Stimulated activated naive CD8-positive, alpha-beta T cell treated with anti-CD3 and anti-CD28 coated beads, Interleukin-15, Interleukin-2, amounts not matched to agents 100 U/mL and 50 U/mL, for 24 hours (primary cell): ENCODE results near the gene TBX5.

ENCODE experiments used
- ATAC-seq: fragments of 150-1000 bp; cut with Tn5 transposase; one replicate; pipeline ENCODE4 v1.10.0; 2021
- DNase-seq: peaks from one replicate; pipeline ENCODE4 v3.0.0; 2021

TBX5 gene

DNA sequence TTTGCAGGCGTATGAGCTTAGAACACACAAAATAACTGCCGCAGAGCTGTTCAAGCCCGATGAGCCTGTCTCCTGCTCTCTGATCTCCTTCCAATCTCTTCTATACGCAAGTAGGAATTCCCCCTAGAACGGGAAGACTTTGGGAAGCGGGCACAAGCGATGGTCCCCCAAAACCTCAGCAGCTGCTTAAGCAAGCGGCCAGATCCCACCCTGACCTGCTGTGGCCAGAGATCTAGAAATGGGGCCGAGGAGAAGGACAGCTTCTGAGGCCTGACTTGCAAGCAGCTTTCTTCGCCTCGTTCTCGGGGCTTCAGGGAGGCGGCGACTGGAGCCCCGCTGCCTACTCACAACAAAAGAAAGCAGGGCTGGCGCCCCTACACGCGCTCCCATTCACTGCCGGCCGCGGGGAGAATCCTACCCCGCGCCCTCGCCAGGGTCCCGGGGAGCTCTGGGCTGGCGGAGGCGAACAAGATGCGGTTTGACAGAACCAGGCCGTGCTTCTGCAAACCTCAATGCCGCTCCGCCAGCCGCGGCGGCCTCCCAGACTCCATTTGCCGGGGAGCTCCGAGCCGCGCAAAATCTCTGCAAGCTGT lies 922 bp downstream of the TBX5 start:
- ATAC-seq (no peak), DNase-seq (no peak)

DNA sequence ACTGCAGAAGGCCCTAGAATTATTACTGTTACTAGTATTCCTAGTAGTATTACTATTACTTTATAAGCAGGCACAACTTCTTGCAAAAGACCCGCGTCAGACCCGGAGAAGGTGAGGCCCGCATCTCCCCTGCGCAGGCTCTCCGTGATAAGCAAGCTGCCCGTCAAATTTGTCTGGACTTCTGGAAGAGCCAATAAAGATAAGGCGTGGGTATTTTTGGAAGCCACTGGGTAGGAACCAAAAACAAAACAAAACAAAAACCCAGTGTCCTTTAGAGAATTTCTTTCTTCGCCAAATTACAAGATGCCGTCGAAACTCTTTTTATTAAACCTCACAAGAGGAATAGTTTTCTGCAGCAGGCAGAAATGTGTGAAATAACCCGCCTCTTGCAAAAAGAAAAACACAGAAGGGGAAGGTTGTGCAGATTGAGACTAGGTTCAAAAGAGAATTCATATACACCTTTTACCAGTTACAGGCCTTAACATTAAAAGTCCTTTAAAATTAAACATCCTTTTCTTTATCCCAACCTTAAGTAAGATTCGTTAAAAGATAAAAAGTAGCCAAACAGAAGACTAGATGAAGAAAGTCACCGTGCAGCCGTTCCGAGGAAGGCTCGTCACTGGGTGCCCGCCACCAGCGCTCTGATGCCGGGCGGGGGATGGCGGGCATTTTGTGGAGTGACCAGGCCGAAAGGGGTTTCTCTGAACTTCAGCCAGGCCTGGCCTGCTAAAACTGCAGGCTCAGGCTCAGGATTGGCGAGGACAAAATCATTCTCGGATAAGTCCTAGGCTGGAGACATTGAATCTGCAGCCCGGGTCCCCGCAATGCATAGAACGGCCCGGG lies 1.6 kb downstream of the TBX5 start:
- no peak for DNase-seq
- no peak for ATAC-seq

DNA sequence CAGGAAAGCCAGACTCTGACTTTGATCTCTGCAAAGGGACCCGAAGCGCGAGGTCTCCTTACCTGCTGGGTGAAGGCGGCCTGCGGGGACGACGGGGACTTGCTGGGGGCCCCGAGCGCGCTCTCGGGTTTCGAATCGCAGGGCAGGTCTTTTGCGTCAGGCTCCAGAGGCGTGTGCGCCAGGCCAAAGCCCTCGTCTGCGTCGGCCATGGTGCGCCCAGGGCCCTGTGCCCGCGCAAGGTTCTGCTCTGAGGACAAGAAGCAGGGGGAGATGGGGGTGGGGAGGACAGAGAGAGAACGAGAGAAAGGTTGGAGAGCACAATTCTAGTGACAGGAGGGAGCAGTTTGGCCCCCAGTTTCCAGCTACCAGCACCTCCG lies 2.3 kb downstream of the TBX5 start:
- no peak for ATAC-seq
- DNase-seq: no peak

DNA sequence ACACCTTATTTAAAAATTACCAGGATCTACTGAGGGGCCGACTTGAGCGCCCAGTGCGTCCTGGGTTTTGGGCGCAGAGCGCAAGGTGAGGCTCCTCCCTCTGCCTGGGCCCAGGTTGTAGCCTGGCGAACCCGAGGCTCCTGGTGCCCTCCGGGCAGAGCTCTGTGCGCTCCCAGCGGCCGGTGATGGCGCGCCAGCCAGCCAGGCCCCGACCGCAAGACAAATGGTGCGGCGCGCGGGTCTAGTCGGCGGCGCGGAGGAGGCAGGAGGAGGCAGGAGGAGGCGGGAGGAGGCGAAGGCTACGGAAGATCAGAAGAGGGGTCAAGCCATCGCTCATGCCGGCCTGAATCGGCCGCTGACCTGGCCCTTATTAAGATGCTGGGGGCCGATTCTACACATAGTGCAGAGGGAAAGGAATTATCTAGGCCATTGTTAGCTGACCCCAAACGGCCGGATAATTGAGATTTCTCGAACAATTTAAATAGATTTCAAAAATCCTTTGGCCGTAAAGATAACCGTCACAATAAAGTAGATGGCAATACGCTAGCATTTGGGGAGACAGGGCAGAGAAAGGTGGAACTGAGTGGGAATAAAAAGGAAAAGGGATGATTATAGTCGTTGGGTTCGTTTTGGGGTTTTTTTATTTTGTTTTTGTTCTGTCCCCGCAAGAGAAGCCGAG lies 2.8 kb downstream of the TBX5 start:
- no peak for ATAC-seq
- no peak for DNase-seq

DNA sequence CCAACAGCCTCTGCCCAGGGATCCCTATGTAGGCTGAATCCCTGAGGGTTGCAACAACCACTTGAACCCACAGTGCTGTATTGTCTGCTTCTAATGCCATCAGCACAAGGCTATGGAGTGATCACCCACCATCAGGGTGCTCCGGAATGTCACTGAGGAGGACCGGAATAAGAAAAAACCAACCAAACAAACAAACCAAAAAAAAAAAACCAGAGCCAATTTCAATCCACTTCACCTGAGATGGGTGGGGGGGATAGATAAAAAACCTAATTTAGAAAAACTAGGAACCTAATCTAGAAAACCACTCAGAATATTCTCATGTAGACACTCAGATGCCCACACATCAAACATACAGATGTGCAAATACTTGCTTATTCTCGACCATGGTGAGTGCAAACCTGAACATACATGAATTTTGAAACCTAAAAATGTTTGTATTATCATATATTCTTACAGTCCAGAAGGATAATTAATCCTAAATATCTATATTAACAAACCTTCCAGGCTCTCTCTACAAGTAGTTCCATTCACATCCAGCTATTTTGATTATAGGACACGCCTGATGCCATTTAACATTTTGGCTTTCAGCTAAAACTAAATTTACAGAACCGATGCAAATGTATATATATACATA lies 3.7 kb downstream of the TBX5 start:
- ATAC-seq (no peak), DNase-seq (no peak)

DNA sequence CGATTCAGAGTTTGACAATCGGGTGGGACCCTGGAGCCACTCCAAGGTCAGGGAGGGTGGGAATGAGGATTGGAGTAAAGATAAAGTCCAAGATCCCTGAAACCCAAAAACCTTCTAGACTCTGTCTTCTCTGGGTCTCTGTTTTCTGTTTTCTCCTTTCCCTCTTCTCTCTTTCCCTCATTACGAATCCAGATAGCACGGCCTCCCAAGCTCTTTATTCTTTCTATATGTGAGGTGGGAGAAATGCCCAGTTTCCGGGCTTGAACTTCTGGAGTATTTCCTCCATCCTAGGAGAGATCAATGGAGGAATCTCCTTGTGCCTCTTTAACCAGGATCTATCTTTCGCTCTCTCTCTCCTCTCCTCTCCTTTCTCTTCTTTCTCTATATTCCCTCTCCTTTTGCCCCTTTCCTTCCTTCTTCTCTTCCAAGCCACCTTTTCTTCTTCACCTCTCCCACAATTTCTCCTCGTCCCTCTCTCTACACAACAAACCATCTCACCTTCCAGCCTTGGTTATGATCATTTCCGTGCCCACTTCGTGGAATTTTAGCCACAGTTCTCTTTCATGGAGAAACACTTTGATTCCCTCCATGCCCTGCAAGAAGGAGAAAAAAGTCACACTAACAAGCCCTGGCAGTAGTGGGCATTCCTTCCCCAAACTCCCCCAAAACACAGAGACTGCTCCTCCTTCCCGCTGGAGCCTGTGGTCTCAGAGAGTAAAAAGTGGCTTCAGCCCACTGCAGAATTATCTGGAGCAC lies 4.4 kb downstream of the TBX5 start:
- no peak for DNase-seq
- ATAC-seq: no peak

DNA sequence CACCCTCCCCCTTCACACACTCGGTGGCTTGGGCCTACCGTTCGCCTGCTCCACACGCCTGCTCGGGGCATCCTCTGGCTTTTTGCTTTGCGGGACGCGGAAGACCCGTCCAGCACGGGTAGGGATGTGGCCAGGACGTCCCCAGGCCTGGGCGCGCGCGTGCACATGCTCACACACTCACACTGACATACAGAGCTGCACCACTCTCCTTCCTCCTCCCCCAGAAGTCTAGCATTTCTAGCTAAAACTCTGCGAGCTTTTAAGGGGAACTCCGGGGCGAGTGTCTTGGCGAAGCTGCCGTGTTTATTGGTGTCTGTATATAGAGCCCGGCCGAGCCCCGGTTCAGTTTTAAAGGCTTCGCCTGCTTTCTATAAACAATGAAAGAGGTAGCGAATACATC lies 5.0 kb downstream of the TBX5 start:
- DNase-seq (no peak), ATAC-seq (no peak)

DNA sequence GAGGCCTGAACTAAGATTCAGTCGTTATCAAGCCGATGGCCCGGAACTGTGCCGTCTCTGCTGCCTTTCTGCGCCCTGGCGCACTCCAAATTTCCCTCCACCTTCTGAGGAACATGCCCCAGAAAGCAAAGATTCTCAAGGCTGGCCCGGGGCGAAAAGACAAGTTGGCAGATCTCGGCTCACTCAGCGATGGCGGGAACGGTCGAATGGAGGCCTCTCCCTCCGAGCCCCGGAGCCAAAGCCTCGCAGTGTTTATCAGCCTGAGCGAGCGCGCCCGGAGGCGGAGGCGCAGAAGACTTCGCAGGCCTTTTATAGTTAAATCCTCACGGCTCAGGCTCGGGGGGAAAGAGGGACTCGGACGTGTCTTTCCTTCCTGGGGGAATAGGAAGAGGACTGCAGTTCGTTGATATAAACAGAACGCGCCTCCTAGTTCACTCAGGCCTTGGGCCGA lies 5.6 kb downstream of the TBX5 start:
- ATAC-seq: no peak
- no peak for DNase-seq

DNA sequence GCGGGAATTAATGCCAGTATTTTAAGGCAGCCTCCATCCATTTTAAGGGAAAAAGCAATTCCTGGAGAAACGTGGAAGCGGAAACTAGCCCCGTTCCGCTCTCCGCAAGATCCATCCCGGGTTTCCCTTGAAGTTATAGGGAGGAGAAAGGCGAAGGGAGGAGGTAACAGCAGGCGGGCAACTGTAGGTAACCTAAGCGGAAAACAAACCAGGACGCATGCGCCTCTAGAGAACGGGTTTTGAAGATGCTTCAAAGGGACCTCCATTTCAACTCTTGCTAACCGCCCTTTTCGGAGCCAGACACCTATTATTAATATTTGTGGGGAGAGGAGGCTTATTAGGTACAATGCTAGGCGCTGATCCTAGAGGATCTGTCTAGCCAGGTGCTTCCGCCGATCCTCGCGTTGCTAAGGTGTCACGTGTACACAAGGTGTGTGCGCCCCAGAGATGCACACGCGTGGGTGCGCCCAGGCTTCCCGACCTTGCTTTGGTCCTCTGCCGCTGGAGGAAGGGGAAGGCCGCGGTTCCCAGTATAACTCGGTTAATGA lies 6.2 kb downstream of the TBX5 start:
- ATAC-seq: no peak
- DNase-seq: no peak

DNA sequence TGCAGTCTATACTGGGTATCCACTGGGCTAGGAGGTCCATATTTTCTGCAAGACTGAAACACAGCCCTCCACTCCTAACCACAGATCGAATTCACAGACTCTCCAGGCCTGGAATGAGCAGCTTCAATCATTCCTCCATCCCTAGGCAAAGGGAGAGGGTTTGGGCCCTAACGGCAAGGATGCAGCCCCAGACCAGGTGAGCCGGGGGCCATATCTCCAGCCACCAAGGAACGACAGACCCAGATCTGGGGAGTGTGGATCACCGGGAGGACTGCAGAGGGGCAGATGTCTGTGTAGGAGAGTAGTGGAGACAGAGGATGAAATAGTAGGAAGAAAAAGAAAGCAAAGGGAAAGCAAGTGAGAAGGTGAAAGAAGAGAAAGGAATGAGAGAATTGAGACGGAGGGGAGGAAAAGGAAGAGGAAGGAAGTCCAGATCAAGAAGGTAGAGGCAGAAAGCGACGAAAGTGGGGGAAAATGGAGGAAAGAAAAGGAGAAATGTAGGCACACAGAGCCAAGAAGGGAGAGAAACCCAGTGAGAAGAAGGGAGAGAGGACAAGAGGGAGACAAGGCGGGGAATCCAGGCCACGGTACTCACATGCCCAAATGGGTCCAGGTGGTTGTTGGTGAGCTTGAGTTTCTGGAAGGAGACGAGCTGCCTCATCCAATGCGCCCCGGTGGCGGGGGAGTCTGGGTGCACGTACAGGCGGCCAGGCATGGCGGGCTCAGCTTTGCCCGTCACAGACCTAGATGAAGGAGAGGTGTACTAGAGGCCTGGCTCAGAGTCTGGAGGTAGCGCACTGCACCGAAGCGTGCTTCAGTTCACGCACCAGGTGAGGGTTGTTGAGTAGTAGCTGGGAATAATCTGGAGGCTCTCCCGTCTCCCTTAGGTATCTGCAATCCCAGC lies 7.7 kb downstream of the TBX5 start:
- DNase-seq (no peak), ATAC-seq (no peak)

DNA sequence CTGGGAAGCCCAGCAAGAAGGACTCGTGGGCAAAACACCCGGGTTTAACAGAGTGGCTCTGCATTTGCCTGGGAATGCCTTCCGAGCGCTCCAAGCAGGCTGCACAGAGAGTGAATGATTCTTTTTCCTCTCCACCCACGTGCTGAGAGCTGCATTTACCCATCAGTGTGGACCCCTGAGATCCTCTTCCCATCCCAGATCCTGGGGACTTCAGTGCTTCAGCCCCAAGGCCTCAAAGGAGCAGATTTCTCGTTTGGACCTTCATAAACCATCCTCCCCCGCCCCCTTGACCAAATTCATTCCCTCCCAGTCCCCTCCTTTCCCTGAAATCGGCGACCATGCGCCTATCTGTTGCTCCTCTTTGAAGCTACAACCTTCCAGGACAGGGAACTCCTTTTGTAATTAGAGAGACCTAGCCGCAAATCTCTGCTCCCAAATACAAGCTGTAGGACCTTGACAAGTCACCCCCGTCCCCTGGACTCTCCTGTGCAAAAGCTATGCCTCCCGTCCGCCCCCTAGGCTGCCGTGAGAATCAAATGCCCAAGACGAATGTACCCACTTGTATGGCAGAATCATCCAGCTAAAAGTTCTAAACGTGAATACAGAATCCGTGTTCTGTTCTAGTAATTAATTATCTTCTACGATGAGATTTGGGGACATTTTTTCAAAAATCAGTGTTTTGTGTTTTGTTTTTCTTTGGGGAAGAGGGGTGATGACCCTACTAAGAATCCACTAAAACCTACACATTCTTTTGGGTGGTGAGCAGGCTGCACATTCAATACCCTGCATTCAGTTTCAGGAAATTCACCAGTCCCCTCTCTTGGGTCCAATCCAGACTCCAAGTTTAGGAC lies 8.8 kb downstream of the TBX5 start:
- ATAC-seq (no peak), DNase-seq (no peak)

DNA sequence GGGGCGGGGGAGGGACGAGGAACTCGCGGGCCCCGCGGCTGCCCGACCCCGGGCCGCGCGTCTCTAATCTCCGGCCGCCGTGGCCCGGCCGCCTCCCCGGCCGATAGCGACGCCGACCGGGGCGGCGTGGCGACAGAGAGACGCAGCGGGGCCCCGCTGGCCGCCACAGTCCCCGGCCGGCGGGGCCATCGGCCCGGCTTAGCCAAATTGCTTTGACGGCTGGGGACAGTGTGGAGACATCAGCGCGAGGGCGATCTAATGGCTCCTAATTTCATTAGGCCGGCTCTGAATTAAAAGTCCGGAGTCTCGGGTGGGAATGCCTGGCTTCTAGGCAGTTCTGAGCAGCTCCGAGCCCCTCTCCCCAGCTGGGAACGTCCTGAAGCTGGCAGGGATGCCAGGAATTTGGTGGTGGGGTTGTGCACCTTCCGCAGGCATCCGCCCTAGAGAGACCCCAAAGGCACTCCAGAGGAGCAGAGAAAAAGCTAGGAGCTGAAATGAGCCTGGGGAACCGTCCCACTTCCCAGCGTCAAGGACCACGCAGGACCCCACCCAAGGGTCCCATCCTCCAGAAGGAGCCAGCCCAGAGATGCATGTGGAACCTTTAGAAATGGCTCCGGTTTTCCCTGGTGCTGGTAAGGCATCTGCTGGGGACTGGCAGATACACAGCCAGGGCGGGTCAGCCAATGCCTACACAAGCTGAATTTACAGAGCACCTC lies 9.6 kb downstream of the TBX5 start:
- DNase-seq (no peak), ATAC-seq (no peak)

DNA sequence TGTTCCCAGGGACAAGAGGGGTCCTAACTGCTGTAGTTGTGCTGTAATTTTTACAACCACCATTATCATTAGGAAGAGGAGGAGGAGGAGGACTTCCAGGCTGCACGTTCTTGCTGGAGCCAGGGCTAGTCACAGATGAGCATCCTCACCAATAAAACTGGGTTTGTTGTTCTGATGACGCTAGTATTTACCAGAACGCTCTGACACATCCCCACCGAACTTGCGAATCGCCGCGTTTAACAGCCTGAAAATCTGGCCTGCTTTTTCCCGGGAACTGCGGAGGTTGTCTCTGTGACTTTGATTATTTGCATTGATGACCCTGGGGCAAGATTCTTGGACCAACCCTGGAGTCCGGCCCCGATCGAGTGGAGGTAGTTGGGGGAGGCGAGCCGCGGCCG lies 10.2 kb downstream of the TBX5 start:
- no peak for DNase-seq

DNA sequence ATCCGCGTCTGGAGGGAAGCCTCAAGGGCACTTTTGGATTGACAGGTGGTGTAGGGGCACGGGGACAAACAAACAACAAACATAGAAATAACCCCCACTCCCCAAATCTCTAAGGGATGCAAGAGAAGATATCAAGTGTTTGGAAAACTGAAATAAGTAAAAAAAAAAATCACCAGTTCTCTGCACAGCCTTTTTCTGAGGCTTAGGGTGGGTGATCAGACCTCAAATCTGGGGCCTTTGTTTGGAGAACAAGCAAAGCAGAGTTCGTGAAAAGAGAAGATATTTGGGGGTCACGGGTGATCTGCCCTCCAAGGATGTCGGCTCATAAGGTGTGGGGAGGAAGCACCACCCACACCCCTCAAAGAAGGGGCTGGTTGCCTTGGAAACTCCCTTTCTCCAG lies 10.7 kb downstream of the TBX5 start:
- no peak for ATAC-seq
- no peak for DNase-seq

More for the DNA sequence above, 10.2 kb downstream of the TBX5 start:
- no peak for ATAC-seq

DNA sequence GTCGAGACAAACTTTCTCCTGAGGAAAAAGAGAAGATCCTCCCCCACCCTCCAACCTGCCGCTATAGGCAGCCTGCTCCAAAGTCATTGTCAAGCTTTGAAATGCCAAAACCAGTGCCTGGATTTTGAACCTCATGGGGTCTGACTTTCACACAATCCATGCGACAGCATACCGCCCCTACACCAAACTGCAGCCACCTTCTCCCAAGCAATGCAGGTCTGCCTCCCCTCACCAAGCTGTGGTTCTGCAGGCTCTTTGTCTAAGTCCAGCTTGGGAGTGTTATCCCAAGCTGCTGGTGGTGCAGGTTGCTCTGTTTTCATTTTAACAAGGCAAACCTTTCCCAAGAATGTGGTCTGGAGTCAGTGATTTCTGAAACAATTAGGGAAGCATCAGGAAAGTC lies 12.4 kb downstream of the TBX5 start:
- no peak for ATAC-seq
- DNase-seq: no peak

DNA sequence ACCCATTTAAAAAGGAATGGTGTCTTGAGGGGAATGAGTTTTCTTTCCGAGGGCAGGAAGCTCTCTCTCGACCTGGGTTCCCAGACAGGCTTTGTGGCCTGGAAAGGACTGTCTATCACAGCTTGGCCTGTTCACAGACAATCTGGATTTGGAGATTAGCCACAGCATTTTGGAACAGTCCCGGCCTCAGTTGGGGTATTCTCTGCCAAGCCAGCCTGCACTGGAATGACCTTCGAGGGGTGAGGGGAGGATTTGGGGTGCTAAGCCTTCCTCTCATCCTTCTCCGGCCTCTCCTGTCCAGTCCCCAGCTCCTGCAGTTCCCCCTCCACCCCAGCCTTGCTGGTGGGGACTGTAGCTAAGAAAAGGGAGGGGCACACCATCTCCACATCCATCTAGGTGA lies 13.0 kb downstream of the TBX5 start:
- DNase-seq (no peak), ATAC-seq (no peak)

DNA sequence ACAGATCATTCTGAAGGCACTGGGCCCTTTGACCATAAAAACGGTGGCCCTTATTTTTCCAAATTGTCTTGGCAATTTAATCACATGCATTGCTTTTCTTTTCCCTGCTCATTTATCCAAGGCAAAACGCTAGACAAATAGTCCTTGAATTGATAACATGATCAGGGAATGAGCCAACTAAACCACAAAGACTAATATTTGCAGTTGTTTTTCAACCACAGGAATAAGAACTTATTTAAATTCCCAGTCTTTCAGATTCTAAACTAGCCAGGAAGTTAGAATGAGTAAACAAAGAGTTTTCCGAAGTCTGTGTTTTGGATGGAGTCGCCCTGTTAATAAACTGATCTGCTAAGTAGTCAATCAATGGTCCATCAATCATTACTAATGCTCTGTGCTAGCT lies 14.9 kb downstream of the TBX5 start:
- DNase-seq (no peak), ATAC-seq (no peak)

DNA sequence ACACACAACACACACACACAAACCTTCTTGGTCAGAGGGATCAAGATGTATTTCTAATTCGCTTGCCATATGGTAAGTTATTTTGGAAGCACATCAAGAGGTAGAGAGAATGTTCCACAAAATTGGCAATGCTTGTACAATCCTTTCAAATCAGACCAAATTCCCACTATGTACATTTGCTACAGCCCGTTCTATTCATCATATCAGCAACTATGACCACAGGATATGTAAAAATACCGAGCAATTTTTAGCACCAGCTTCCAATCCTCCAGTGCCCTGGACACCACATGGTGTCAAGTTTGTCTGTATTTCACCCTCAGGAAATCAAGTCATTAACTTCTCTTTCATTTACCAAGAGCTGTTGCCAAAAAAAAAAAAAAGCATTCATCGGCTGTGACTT lies 21.2 kb downstream of the TBX5 start:
- DNase-seq (no peak), ATAC-seq (no peak)

DNA sequence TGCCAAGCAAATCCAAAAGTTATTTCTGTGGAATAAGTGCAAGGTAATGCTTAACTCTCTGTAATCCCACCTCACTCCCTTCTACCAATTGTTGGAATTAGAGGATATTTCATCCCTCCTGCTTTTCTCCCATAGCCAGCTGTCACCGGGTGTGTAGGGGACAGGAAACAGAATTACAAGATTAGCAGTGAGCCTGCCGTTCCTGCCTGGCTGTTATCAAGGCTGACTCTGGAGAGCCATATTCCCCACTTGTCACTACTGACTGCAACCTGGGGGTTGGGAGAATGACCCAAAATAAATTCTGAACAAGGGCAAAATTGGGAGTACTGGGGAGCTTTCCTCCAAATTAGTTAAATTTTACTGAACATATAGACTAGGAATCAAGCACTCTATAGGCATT lies 24.8 kb downstream of the TBX5 start:
- ATAC-seq (no peak), DNase-seq (no peak)
